ENCODE data around the gene TOLLIP. TPM values are rescaled to one million over a fixed set of nuclear protein-coding genes. Genes with fewer than 3 reads are reported as not detected.

The TOLLIP gene
- total RNA-seq, 1 experiment from 2014 or later: 32.3 TPM

GRCh38 chr11:1349327-1350041 lies 40.1 kb upstream of the TOLLIP start:
- no peak for TF ChIP-seq ZMAT4 (CRISPR knock-in tag; IDR thresholded peaks at IDR 0.05)
- no peak for TF ChIP-seq ZNF423 (CRISPR knock-in tag; IDR thresholded peaks at IDR 0.05)
- no peak for TF ChIP-seq PRDM15 (CRISPR knock-in tag; IDR thresholded peaks at IDR 0.05)
- 0 out of 2 replicates have a peak, but pooled peaks have one; percentile 11 for ATAC-seq
- Mint-ChIP-seq H3K27ac (no peak overlapping the region), H3K9me3 (no peaks in the 10 kb centered on the region), H3K4me1 (peaks cover 7% of the 10 kb centered on the region), H3K36me3 (no peaks in the 10 kb centered on the region), H3K27me3 (ENCODE audit: low read depth) (no peaks in the 10 kb centered on the region; the same call in 1 of the 2 replicates), H3K4me3 (no peak overlapping the region)
- POLR2A ChIA-PET: no interaction called here
- CTCF ChIA-PET: interaction anchor here (0.8 to 1.2 kb wide), 4 partner anchors 33 to 225 kb away, joined by 3 to 5 read pairs (median 4); no protein-coding TSS in a partner anchor
- no peak for DNase-seq (ENCODE audit: low spot score)

- DNase-seq (ENCODE audit: low spot score) (no peak), ATAC-seq (peak; percentile 53)
- no peak overlapping the region for H3K4me3 Mint-ChIP-seq
- H3K9me3 Mint-ChIP-seq: no peaks in the 10 kb centered on the region
- CTCF ChIA-PET: interaction anchor here (0.8 to 1.1 kb wide), 3 partner anchors 34 to 226 kb away, joined by 3 to 5 read pairs (median 4); no protein-coding TSS in a partner anchor
- H3K27ac Mint-ChIP-seq: no peak overlapping the region
- POLR2A ChIA-PET: no interaction called here
- TF ChIP-seq NFATC4 (CRISPR knock-in tag; IDR thresholded peaks at IDR 0.05): no peak
- TF ChIP-seq ATF1 (CRISPR knock-in tag; IDR thresholded peaks at IDR 0.05): no peak
- TF ChIP-seq IRF2 (CRISPR knock-in tag; IDR thresholded peaks at IDR 0.05; ENCODE audit: borderline replicate concordance, low read depth): no peak
- TF ChIP-seq ETV6 (CRISPR knock-in tag; IDR thresholded peaks at IDR 0.05): no peak
- no peak for TF ChIP-seq HMGXB4 (CRISPR knock-in tag; IDR thresholded peaks at IDR 0.05)
- TF ChIP-seq NFYB (CRISPR knock-in tag; conservative IDR thresholded peaks at IDR 0.05; ENCODE audit: low read depth): no peak
- no peak for TF ChIP-seq ZNF423 (CRISPR knock-in tag; IDR thresholded peaks at IDR 0.05)
- TF ChIP-seq MXD4 (CRISPR knock-in tag; IDR thresholded peaks at IDR 0.05; ENCODE audit: borderline replicate concordance): no peak
- TF ChIP-seq, protein P1, sequence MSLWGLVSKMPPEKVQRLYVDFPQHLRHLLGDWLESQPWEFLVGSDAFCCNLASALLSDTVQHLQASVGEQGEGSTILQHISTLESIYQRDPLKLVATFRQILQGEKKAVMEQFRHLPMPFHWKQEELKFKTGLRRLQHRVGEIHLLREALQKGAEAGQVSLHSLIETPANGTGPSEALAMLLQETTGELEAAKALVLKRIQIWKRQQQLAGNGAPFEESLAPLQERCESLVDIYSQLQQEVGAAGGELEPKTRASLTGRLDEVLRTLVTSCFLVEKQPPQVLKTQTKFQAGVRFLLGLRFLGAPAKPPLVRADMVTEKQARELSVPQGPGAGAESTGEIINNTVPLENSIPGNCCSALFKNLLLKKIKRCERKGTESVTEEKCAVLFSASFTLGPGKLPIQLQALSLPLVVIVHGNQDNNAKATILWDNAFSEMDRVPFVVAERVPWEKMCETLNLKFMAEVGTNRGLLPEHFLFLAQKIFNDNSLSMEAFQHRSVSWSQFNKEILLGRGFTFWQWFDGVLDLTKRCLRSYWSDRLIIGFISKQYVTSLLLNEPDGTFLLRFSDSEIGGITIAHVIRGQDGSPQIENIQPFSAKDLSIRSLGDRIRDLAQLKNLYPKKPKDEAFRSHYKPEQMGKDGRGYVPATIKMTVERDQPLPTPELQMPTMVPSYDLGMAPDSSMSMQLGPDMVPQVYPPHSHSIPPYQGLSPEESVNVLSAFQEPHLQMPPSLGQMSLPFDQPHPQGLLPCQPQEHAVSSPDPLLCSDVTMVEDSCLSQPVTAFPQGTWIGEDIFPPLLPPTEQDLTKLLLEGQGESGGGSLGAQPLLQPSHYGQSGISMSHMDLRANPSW (CRISPR knock-in tag; conservative IDR thresholded peaks at IDR 0.05; ENCODE audit: low read depth): no peak
- TF ChIP-seq, protein P2, sequence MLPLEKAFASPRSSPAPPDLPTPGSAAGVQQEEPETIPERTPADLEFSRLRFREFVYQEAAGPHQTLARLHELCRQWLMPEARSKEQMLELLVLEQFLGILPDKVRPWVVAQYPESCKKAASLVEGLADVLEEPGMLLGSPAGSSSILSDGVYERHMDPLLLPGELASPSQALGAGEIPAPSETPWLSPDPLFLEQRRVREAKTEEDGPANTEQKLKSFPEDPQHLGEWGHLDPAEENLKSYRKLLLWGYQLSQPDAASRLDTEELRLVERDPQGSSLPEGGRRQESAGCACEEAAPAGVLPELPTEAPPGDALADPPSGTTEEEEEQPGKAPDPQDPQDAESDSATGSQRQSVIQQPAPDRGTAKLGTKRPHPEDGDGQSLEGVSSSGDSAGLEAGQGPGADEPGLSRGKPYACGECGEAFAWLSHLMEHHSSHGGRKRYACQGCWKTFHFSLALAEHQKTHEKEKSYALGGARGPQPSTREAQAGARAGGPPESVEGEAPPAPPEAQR (CRISPR knock-in tag; IDR thresholded peaks at IDR 0.05): no peak
- TF ChIP-seq TEAD1 (CRISPR knock-in tag; IDR thresholded peaks at IDR 0.05): no peak
- no peak for TF ChIP-seq ZNF396 (CRISPR knock-in tag; IDR thresholded peaks at IDR 0.05; ENCODE audit: borderline replicate concordance)
- TF ChIP-seq HMGA2 (CRISPR knock-in tag; IDR thresholded peaks at IDR 0.05): no peak
- H3K4me1 Mint-ChIP-seq: peaks cover 7% of the 10 kb centered on the region
- no peaks in the 10 kb centered on the region; the same call in 1 of the 2 replicates for H3K27me3 Mint-ChIP-seq (ENCODE audit: low read depth)
- H3K36me3 Mint-ChIP-seq: no peaks in the 10 kb centered on the region
Measured at GRCh38 chr11:1348796-1349326, 39.4 kb upstream of the TOLLIP start.

Data from WTC11 (cell line).